IMR-90 (cell line): ENCODE results near the gene NDP. TPM values are rescaled to one million over a fixed set of nuclear protein-coding genes. Genes with fewer than 3 reads are reported as not detected.
A peak's percentile ranks its signal among the peaks of the same experiment; 100 is the strongest.

Experiments used
- ATAC-seq: fragments of 200-7000 bp; cut with Tn5 transposase; 2 replicates; pipeline ENCODE4 v1.9.1; 2020; ENCODE audit warnings: low read depth, mild to moderate bottlenecking, moderate library complexity
- BruUV-seq: library from RNA; stranded (reverse); fragments of 400-500 nt; replicated peaks from 2 replicates; lab custom pipeline; 2021; lab: Mats Ljungman, UMichigan
- CTCF ChIA-PET: fragments of 300-600 bp; formaldehyde crosslinking; extraction: SDS; loops from one replicate; lab custom pipeline; 2021; ENCODE audit warnings: antibody characterized with exemption; lab: Yijun Ruan, JAX
- POLR2A ChIA-PET: fragments of 300-600 bp; sonication (Branson Sonifier 250); formaldehyde crosslinking; loops from one replicate; lab custom pipeline; 2022; ENCODE audit warnings: antibody characterized with exemption; ENCODE audit not compliant: unreplicated experiment; lab: Charles Lee
- DNase-seq: peaks from one replicate; pipeline ENCODE4 v3.0.0; 2013
- H2AFZ ChIP-seq: replicated peaks from 2 replicates; pipeline ENCODE3; 2013; ENCODE audit warnings: low read length, mild to moderate bottlenecking; ENCODE audit not compliant: poor library complexity
- H2AK5ac ChIP-seq: 2 replicates; pipeline ENCODE4 v1.6.1; 2013; ENCODE audit warnings: low read depth, low read length, inconsistent platforms
- H2AK9ac ChIP-seq: replicated peaks from 2 replicates; pipeline ENCODE3; 2013; ENCODE audit warnings: mild to moderate bottlenecking, low read depth, low read length, moderate library complexity; ENCODE audit not compliant: poor library complexity
- H2BK120ac ChIP-seq: 2 replicates; pipeline ENCODE4 v1.6.1; 2013; ENCODE audit warnings: low read depth, low read length, inconsistent platforms
- H2BK15ac ChIP-seq: 3 replicates; pipeline ENCODE4 v1.6.1; 2013; ENCODE audit warnings: low read depth, low read length, inconsistent platforms
- H2BK20ac ChIP-seq: 2 replicates; pipeline ENCODE4 v1.6.1; 2013; ENCODE audit warnings: low read depth, mild to moderate bottlenecking, inconsistent platforms, low read length, moderate library complexity
- H2BK5ac ChIP-seq: 2 replicates; pipeline ENCODE4 v1.6.1; 2013; ENCODE audit warnings: mild to moderate bottlenecking, low read depth, low read length, inconsistent platforms; ENCODE audit not compliant: poor library complexity, severe bottlenecking
- H3K14ac ChIP-seq: replicated peaks from 2 replicates; pipeline ENCODE4 v1.6.1; 2013; ENCODE audit warnings: low read depth, low read length, inconsistent platforms
- H3K18ac ChIP-seq: 2 replicates; pipeline ENCODE4 v1.6.1; 2013; ENCODE audit warnings: low read depth, low read length, control low read depth
- H3K23ac ChIP-seq: 2 replicates; pipeline ENCODE4 v1.6.1; 2013; ENCODE audit warnings: low read depth, low read length, inconsistent platforms
- H3K27ac ChIP-seq: 2 replicates; pipeline ENCODE4 v1.5.1; 2013; ENCODE audit warnings: mild to moderate bottlenecking, control low read depth, low read length; ENCODE audit not compliant: insufficient read depth
- H3K27me3 ChIP-seq: 2 replicates; pipeline ENCODE4 v1.6.1; 2013; ENCODE audit warnings: low read length; ENCODE audit not compliant: control insufficient read depth, insufficient read depth
- H3K36me3 ChIP-seq: 2 replicates; pipeline ENCODE4 v1.6.1; 2013; ENCODE audit warnings: low read length, mixed read lengths; ENCODE audit not compliant: control insufficient read depth, insufficient read depth
- H3K4ac ChIP-seq: 2 replicates; pipeline ENCODE4 v1.6.1; 2013; ENCODE audit warnings: low read depth, low read length, inconsistent platforms
- H3K4me1 ChIP-seq: 2 replicates; pipeline ENCODE4 v1.6.1; 2013; ENCODE audit warnings: low read length, mixed read lengths; ENCODE audit not compliant: control insufficient read depth, insufficient read depth
- H3K4me2 ChIP-seq: 2 replicates; pipeline ENCODE4 v1.6.1; 2013; ENCODE audit warnings: low read depth, mild to moderate bottlenecking, control low read depth, low read length, moderate library complexity
- H3K4me3 ChIP-seq: 2 replicates; pipeline ENCODE4 v1.5.1; 2013; ENCODE audit warnings: low read depth, mild to moderate bottlenecking, control low read depth, low read length, moderate library complexity; ENCODE audit not compliant: insufficient read depth
- H3K56ac ChIP-seq: 2 replicates; pipeline ENCODE4 v1.6.1; 2013; ENCODE audit warnings: low read length, inconsistent platforms; ENCODE audit not compliant: insufficient read depth; ENCODE audit errors: extremely low read depth
- H3K79me1 ChIP-seq, 2 experiments: 2 replicates each; pipeline ENCODE4 v1.6.1; 2013; ENCODE audit warnings: low read length in 2 of 2, inconsistent platforms in 1 of 2, low read depth in 1 of 2
- H3K9ac ChIP-seq: 2 replicates; pipeline ENCODE4 v1.6.1; 2013; ENCODE audit warnings: low read depth, low read length, control low read depth
- H3K9me1 ChIP-seq: 2 replicates; pipeline ENCODE4 v1.6.1; 2013; ENCODE audit warnings: low read length, inconsistent platforms; ENCODE audit not compliant: insufficient read depth
- H3K9me3 ChIP-seq: 2 replicates; pipeline ENCODE4 v1.6.1; 2013; ENCODE audit warnings: low read length; ENCODE audit not compliant: control insufficient read depth, insufficient read depth
- H4K20me1 ChIP-seq: 2 replicates; pipeline ENCODE4 v1.6.1; 2013; ENCODE audit warnings: low read length, inconsistent platforms; ENCODE audit not compliant: insufficient read depth
- H4K5ac ChIP-seq: 2 replicates; pipeline ENCODE4 v1.6.1; 2013; ENCODE audit warnings: mild to moderate bottlenecking, low read depth, low read length, control low read depth
- H4K8ac ChIP-seq, 2 experiments: 2 replicates each; pipeline ENCODE4 v1.6.1; 2013; ENCODE audit warnings: low read depth in 2 of 2, low read length in 2 of 2, control low read depth in 1 of 2, inconsistent platforms in 1 of 2
- H4K91ac ChIP-seq: 2 replicates; pipeline ENCODE4 v1.6.1; 2013; ENCODE audit warnings: low read depth, low read length, inconsistent platforms; ENCODE audit not compliant: insufficient read depth
- CTCF ChIP-seq: conservative IDR thresholded peaks from 2 replicates; pipeline ENCODE4 v1.5.1; 2012; ENCODE audit warnings: mild to moderate bottlenecking, low read depth, low read length, improper control_type of control experiment
- MXI1 ChIP-seq: IDR thresholded peaks from 2 replicates; pipeline ENCODE4 v1.6.1; 2012; ENCODE audit warnings: low read depth, mild to moderate bottlenecking, low read length, moderate library complexity, borderline replicate concordance
- RFX5 ChIP-seq: IDR thresholded peaks from 2 replicates; pipeline ENCODE4 v1.8.0; 2012; ENCODE audit warnings: low read depth, mild to moderate bottlenecking, low read length, moderate library complexity
- WGBS, 2 experiments: methylation state at CpG; one replicate each; pipeline versions ENCODE4 v1.1.5 to v1.1.7; 2013; ENCODE audit warnings: missing lambda C conversion rate in 2 of 2; ENCODE audit not compliant: insufficient read length in 1 of 2; ENCODE audit errors: extremely low coverage in 2 of 2; 5-methylcytosine and 5-hydroxymethylcytosine counted together
- dilution Hi-C: fragments of 300-500 bp; cut with HindIII; formaldehyde crosslinking; loops from one replicate; pipeline ENCODE4 v1.14.3; 2018; ENCODE audit warnings: low sequenced_read_pairs; ENCODE audit not compliant: unreplicated experiment
- in situ Hi-C: fragments of 300-500 bp; cut with MboI; formaldehyde crosslinking; loops from 3 replicates; pipeline ENCODE4 v1.14.3; 2019; ENCODE audit warnings: low sequenced_read_pairs, inconsistent platforms, mixed read lengths
- intact Hi-C: fragments of 100-400 bp; cut with micrococcal nuclease; formaldehyde crosslinking; loops from 2 replicates; pipeline ENCODE4 v1.10.0; 2022
- polyA plus RNA-seq, 3 experiments: library from polyadenylated mRNA; depleted of rRNA; stranded (reverse); fragments of >200 nt; gene quantifications; 2 replicates each; pipeline ENCODE4 v1.2.3, GENCODE V29; 2012; ENCODE audit warnings: low replicate concordance in 1 of 3
- total RNA-seq: library from RNA; depleted of rRNA; stranded (reverse); fragments of >200 nt; gene quantifications from 2 replicates; pipeline ENCODE4 v1.2.3, GENCODE V29; 2012

Gene NDP
- total and polyA plus RNA-seq, 2 of the 4 experiments (the other 2 are of a cell fraction), result 0.36 to 0.39 TPM

DNA sequence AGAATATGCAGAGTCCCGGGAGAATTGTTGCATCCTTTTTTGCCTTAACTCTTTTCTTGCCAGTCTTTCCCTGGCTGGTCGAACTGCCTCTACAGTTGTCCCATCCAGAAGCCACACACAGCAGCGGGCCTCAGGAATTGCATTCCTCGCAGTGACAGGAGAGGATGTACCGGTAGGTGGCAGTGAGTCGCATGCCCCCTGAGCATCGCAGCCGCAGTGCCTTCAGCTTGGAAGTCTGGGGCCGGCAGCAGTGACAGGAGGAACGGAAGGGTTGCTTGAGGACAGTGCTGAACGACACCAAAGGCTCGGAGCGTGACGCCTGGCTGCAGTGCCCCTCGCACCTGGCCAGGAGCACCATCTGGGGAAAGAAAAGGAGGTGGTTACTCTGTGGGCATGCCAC, 23.5 kb downstream of the NDP start:
- ChIA-PET CTCF (no interaction called here), POLR2A (no interaction called here)
- Histone ChIP-seq H3K14ac (no peak overlapping the region), H3K18ac (no peak overlapping the region), H3K9me1 (no peaks in the 10 kb centered on the region), H2BK15ac (no peak overlapping the region), H3K9ac (no peak overlapping the region), H3K4me3 (no peak overlapping the region), H2BK20ac (no peak overlapping the region), H3K4ac (no peak overlapping the region), H4K20me1 (no peaks in the 10 kb centered on the region), H3K4me2 (no peak overlapping the region), H3K9me3 (no peaks in the 10 kb centered on the region), H3K27ac (no peak overlapping the region), H2AK5ac (no peak overlapping the region), H4K5ac (no peak overlapping the region), H3K4me1 (no peaks in the 10 kb centered on the region), H2AFZ (no peak overlapping the region), H2BK5ac (no peak overlapping the region), H3K27me3 (peaks cover 8% of the 10 kb centered on the region), H3K23ac (no peak overlapping the region), H2AK9ac (no peak overlapping the region), H3K56ac (no peak overlapping the region), H4K91ac (no peak overlapping the region), H3K36me3 (no peaks in the 10 kb centered on the region), H3K79me1 (no peaks in the 10 kb centered on the region), H2BK120ac (no peak overlapping the region), H4K8ac (no peak overlapping the region)
- no CpG with 5 or more reads among the region's 15 CpGs for WGBS, 2 experiments
- in situ Hi-C loops, result loop anchor here (25.0 kb wide), 2 partner anchors 1113 to 1238 kb away; no protein-coding TSS in a partner anchor
- BruUV-seq, result no TSS peak
- DNase-seq (no peak), ATAC-seq (peak; percentile 24; the same call in 1 of the 2 replicates)
- intact Hi-C loops, result loop anchor here (10.0 kb wide), 1 partner anchor 925 kb away; the partner anchor contains the start of gene KDM6A
- dilution Hi-C loops, result no loop called here
- TF ChIP-seq MXI1 (no peak), CTCF (peak; percentile 15; the same call in 1 of the 2 replicates), RFX5 (no peak)
